Femur (tissue), 1 donor: ENCODE measurements around the gene FOXN1.
"Not testable (repeated sequence)": the region's sequence is repeated elsewhere in the genome, so short reads cannot be mapped to it uniquely, and the experiment has no call there.

Experiments
- DNase-seq: peaks from one replicate; pipeline ENCODE4 v3.0.0-alpha.2; 2017

Gene FOXN1

GRCh38 chr17:28505986-28506665 lies at the start of gene FOXN1:
FOXN1 (plus strand) TSS chr17:28506348; CDS start chr17:28523970, 17,622 bp downstream.
- DNase-seq = no peak

GRCh38 chr17:28457890-28458289 lies 48.3 kb upstream of the FOXN1 start:
- DNase-seq = no peak

- not testable (repeated sequence) for DNase-seq
Measured at GRCh38 chr17:28458881-28459280, 47.3 kb upstream of the FOXN1 start.

- DNase-seq = no peak
Measured at GRCh38 chr17:28460901-28461300, 45.2 kb upstream of the FOXN1 start.

GRCh38 chr17:28466001-28466400 lies 40.1 kb upstream of the FOXN1 start:
- DNase-seq = no peak

- DNase-seq = no peak
Measured at GRCh38 chr17:28466521-28467048, 39.6 kb upstream of the FOXN1 start.

- DNase-seq = no peak
Measured at GRCh38 chr17:28467456-28468025, 38.6 kb upstream of the FOXN1 start.

GRCh38 chr17:28468033-28468735 lies 38.0 kb upstream of the FOXN1 start:
- not testable (repeated sequence) for DNase-seq

GRCh38 chr17:28468781-28469180 lies 37.4 kb upstream of the FOXN1 start:
- no peak for DNase-seq

- no peak for DNase-seq
Measured at GRCh38 chr17:28469376-28469775, 36.8 kb upstream of the FOXN1 start.

GRCh38 chr17:28470266-28470913 lies 35.8 kb upstream of the FOXN1 start:
- no peak for DNase-seq

GRCh38 chr17:28470914-28471366 lies 35.2 kb upstream of the FOXN1 start:
- no peak for DNase-seq

GRCh38 chr17:28471531-28472342 lies 34.4 kb upstream of the FOXN1 start:
- no peak for DNase-seq

- no peak for DNase-seq
Measured at GRCh38 chr17:28472871-28473497, 33.2 kb upstream of the FOXN1 start.

- DNase-seq = no peak
Measured at GRCh38 chr17:28473542-28473941, 32.6 kb upstream of the FOXN1 start, which contains the start of gene SLC13A2. SLC13A2 (plus strand) TSS chr17:28473644; CDS start chr17:28473713, 69 bp downstream.

- DNase-seq = no peak
Measured at GRCh38 chr17:28474111-28474531, 32.0 kb upstream of the FOXN1 start.

GRCh38 chr17:28475151-28475900 lies 30.8 kb upstream of the FOXN1 start:
- no peak for DNase-seq

- DNase-seq = no peak
Measured at GRCh38 chr17:28476076-28476865, 29.9 kb upstream of the FOXN1 start.

- no peak for DNase-seq
Measured at GRCh38 chr17:28477928-28478327, 28.2 kb upstream of the FOXN1 start.
